DND-41 (cell line): ENCODE results near the gene IGSF9B.

ENCODE experiments used
- EZH2 ChIP-seq: IDR thresholded peaks from 3 replicates; pipeline ENCODE4 v1.6.1; 2012; ENCODE audit warnings: borderline replicate concordance, low read depth, mild to moderate bottlenecking, moderate library complexity, low read length, inconsistent platforms; ENCODE audit not compliant: severe bottlenecking
- TF ChIP-seq, protein P1 (sequence below): IDR thresholded peaks from 2 replicates; pipeline ENCODE4 v1.5.1; 2012; ENCODE audit warnings: borderline replicate concordance, low read length, moderate library complexity, mild to moderate bottlenecking; ENCODE audit not compliant: poor library complexity, severe bottlenecking; ENCODE audit errors: extremely low read depth

DNA sequence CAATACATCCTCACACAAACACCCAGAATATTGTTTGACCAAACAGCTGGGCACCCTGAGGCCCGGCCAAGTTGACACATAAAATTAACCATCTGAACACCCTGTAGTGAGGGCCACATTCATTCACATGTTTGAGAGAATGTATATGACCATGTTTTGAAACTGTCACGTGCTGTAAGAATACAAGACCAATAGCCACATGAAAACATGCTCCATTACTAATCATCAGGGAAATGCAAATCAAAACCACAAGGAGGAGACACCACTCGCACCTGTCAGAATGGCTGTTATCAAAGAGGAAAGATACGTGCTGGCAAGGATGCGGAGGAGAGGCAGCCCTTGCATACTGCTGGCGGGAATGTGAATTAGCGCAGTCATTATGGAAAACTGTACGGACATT lies 38.3 kb upstream of the IGSF9B start:
- TF ChIP-seq, protein P1, sequence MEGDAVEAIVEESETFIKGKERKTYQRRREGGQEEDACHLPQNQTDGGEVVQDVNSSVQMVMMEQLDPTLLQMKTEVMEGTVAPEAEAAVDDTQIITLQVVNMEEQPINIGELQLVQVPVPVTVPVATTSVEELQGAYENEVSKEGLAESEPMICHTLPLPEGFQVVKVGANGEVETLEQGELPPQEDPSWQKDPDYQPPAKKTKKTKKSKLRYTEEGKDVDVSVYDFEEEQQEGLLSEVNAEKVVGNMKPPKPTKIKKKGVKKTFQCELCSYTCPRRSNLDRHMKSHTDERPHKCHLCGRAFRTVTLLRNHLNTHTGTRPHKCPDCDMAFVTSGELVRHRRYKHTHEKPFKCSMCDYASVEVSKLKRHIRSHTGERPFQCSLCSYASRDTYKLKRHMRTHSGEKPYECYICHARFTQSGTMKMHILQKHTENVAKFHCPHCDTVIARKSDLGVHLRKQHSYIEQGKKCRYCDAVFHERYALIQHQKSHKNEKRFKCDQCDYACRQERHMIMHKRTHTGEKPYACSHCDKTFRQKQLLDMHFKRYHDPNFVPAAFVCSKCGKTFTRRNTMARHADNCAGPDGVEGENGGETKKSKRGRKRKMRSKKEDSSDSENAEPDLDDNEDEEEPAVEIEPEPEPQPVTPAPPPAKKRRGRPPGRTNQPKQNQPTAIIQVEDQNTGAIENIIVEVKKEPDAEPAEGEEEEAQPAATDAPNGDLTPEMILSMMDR: no peak
- no peak for TF ChIP-seq EZH2
